SU-DHL-6 (cell line): Measurements from ENCODE around the gene SUGP1.

Experiments
- H2AFZ ChIP-seq: fragments of 200-600 bp; sonication (generic); 2 replicates; pipeline ENCODE4 v1.6.1; 2014; ENCODE audit warnings: low read depth, mild to moderate bottlenecking, moderate library complexity, mixed read lengths, antibody characterized with exemption, low read length; ENCODE audit not compliant: severe bottlenecking
- H3F3A ChIP-seq: fragments of 200-600 bp; shearing (Covaris generic); 2 replicates; pipeline ENCODE4 v1.6.0; 2016; ENCODE audit warnings: antibody characterized with exemption, mild to moderate bottlenecking; ENCODE audit not compliant: insufficient read depth
- H3K27ac ChIP-seq: fragments of 200-600 bp; sonication (generic); 2 replicates; pipeline ENCODE4 v1.5.1; 2016; ENCODE audit warnings: low read depth, mild to moderate bottlenecking, low read length, moderate library complexity, mixed read lengths
- H3K27me3 ChIP-seq: fragments of 200-600 bp; sonication (generic), shearing (Covaris generic); 2 replicates; pipeline ENCODE4 v1.6.0; 2014; ENCODE audit warnings: mild to moderate bottlenecking, low read length
- H3K36me3 ChIP-seq: fragments of 200-600 bp; sonication (generic); 2 replicates; pipeline ENCODE4 v1.6.1; 2014; ENCODE audit warnings: mild to moderate bottlenecking, low read length, mixed read lengths
- H3K4me2 ChIP-seq: fragments of 300-600, 200-600 bp; shearing (Covaris generic), sonication (generic); 2 replicates; pipeline ENCODE4 v1.6.0; 2014; ENCODE audit warnings: low read length, low read depth, mild to moderate bottlenecking; ENCODE audit not compliant: poor library complexity, severe bottlenecking
- H3K4me3 ChIP-seq: fragments of 200-600 bp; sonication (generic); 2 replicates; pipeline ENCODE4 v1.5.1; 2014; ENCODE audit warnings: antibody characterized with exemption, low read length, mild to moderate bottlenecking, mixed read lengths; ENCODE audit not compliant: insufficient read depth, poor library complexity, severe bottlenecking
- H3K79me2 ChIP-seq: fragments of 200-600 bp; sonication (generic); 2 replicates; pipeline ENCODE4 v1.6.1; 2014; ENCODE audit warnings: mild to moderate bottlenecking, low read length, moderate library complexity; ENCODE audit not compliant: insufficient read depth
- H3K9ac ChIP-seq: fragments of 200-600 bp; sonication (generic); 2 replicates; pipeline ENCODE4 v1.7.0; 2014; ENCODE audit warnings: mild to moderate bottlenecking, low read length
- H3K9me2 ChIP-seq: fragments of 200-600 bp; sonication (generic); replicated peaks from 2 replicates; pipeline ENCODE4 v1.6.1; 2014; ENCODE audit warnings: low read length; ENCODE audit not compliant: insufficient read depth
- H3K9me3 ChIP-seq: fragments of 200-600 bp; sonication (generic); 2 replicates; pipeline ENCODE4 v1.6.1; 2014; ENCODE audit warnings: low read length, mixed read lengths; ENCODE audit not compliant: insufficient read depth
- H4K20me1 ChIP-seq: fragments of 200-600 bp; sonication (generic); 2 replicates; pipeline ENCODE4 v1.6.1; 2014; ENCODE audit warnings: low read depth, mild to moderate bottlenecking, antibody characterized with exemption, low read length, moderate library complexity, mixed read lengths
- EZH2phosphoT487 ChIP-seq: fragments of 200-600 bp; sonication (generic), shearing (Covaris generic); conservative IDR thresholded peaks from 2 replicates; pipeline ENCODE4 v1.6.1; 2018; ENCODE audit warnings: mild to moderate bottlenecking, antibody characterized with exemption, low read length, moderate library complexity, mixed read lengths
- TF ChIP-seq, protein P1 (sequence below): fragments of 200-600 bp; sonication (generic); IDR thresholded peaks from one replicate; pipeline ENCODE4 v1.5.1; 2017; ENCODE audit warnings: antibody characterized with exemption, mild to moderate bottlenecking, low read length, moderate library complexity; ENCODE audit not compliant: insufficient read depth, poor library complexity, severe bottlenecking

The SUGP1 gene

DNA sequence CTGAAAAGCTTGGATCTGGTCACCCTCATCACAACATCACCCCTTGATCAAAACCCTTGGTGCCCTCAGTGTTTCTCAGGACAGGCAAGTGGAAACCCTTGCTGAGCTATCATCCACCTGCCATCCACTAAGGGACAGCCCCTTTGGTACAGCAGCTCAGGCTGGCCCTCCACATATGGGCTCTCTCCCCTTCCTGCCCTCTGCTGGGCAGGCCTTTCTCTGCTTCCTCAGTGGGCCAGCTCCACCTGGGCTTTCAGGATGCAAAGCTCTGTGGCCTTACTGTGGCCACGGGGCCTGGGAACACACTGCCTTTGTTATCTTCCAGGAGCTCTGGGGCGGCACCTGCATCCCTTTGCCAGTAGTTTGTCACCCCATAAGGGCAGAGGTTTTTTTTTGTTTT is 4.9 kb downstream of the SUGP1 start:
- no peaks in the 10 kb centered on the region for H3K27me3 ChIP-seq
- H3K4me2 ChIP-seq = no peak overlapping the region
- no peaks in the 10 kb centered on the region for H3K9me2 ChIP-seq
- TF ChIP-seq EZH2phosphoT487 = no peak
- TF ChIP-seq, protein P1, sequence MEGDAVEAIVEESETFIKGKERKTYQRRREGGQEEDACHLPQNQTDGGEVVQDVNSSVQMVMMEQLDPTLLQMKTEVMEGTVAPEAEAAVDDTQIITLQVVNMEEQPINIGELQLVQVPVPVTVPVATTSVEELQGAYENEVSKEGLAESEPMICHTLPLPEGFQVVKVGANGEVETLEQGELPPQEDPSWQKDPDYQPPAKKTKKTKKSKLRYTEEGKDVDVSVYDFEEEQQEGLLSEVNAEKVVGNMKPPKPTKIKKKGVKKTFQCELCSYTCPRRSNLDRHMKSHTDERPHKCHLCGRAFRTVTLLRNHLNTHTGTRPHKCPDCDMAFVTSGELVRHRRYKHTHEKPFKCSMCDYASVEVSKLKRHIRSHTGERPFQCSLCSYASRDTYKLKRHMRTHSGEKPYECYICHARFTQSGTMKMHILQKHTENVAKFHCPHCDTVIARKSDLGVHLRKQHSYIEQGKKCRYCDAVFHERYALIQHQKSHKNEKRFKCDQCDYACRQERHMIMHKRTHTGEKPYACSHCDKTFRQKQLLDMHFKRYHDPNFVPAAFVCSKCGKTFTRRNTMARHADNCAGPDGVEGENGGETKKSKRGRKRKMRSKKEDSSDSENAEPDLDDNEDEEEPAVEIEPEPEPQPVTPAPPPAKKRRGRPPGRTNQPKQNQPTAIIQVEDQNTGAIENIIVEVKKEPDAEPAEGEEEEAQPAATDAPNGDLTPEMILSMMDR = no peak
- no peaks in the 10 kb centered on the region for H3K9me3 ChIP-seq
- H3K4me3 ChIP-seq = no peak overlapping the region
- peaks cover 26% of the 10 kb centered on the region for H3K79me2 ChIP-seq
- H3K36me3 ChIP-seq = no peaks in the 10 kb centered on the region
- no peak overlapping the region for H3K9ac ChIP-seq
- no peak overlapping the region for H2AFZ ChIP-seq
- H4K20me1 ChIP-seq = no peaks in the 10 kb centered on the region
- no peak overlapping the region for H3K27ac ChIP-seq
- H3F3A ChIP-seq = no peaks in the 10 kb centered on the region

GRCh38 chr19:19308373-19308772 is 11.9 kb downstream of the SUGP1 start:
- Histone ChIP-seq H3K9me3 (no peaks in the 10 kb centered on the region), H3K4me2 (no peak overlapping the region), H3F3A (no peaks in the 10 kb centered on the region), H3K4me3 (no peak overlapping the region), H3K27me3 (no peaks in the 10 kb centered on the region), H4K20me1 (no peaks in the 10 kb centered on the region), H3K79me2 (peaks cover 6% of the 10 kb centered on the region; the same call in 1 of the 2 replicates), H2AFZ (no peak overlapping the region), H3K9me2 (no peaks in the 10 kb centered on the region), H3K9ac (no peak overlapping the region), H3K36me3 (no peaks in the 10 kb centered on the region), H3K27ac (no peak overlapping the region)
- TF ChIP-seq EZH2phosphoT487 = no peak
- TF ChIP-seq, protein P1 = no peak

DNA sequence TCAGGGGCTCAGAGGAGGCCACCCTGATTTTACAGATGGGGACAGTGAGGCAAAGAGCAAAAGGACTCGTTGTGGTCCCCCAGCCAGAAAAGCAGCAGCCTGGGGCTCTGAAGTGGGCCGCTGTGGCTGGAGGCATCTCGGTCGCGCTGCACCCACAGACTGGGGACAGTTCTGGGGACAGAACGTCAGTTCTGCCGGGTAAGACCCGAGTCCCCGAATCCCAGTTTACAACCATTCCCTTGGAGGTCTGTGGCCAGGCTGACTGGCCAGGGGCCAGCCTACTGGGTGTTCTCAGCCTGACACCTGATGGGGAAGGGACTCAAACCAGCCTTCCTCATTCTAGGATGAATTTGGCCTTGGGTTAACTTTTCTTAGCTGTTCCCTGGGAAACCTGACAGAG is 14.1 kb downstream of the SUGP1 start:
- Histone ChIP-seq H3K79me2 (no peaks in the 10 kb centered on the region), H3K9ac (no peak overlapping the region), H3K27me3 (no peaks in the 10 kb centered on the region), H3K9me3 (no peaks in the 10 kb centered on the region), H3K27ac (no peak overlapping the region), H3K4me3 (no peak overlapping the region), H3K9me2 (no peaks in the 10 kb centered on the region), H3K4me2 (no peak overlapping the region), H3K36me3 (no peaks in the 10 kb centered on the region), H4K20me1 (no peaks in the 10 kb centered on the region), H3F3A (no peaks in the 10 kb centered on the region), H2AFZ (no peak overlapping the region)
- TF ChIP-seq, protein P1 = no peak
- TF ChIP-seq EZH2phosphoT487 = no peak
